ENCODE results near the gene CNIH1. TPM values are rescaled to one million over a fixed set of nuclear protein-coding genes. Genes with fewer than 3 reads are reported as not detected.

Gene CNIH1
- total and polyA plus RNA-seq, 9 donors: 53.5 to 203 (median 67.0) TPM

DNA sequence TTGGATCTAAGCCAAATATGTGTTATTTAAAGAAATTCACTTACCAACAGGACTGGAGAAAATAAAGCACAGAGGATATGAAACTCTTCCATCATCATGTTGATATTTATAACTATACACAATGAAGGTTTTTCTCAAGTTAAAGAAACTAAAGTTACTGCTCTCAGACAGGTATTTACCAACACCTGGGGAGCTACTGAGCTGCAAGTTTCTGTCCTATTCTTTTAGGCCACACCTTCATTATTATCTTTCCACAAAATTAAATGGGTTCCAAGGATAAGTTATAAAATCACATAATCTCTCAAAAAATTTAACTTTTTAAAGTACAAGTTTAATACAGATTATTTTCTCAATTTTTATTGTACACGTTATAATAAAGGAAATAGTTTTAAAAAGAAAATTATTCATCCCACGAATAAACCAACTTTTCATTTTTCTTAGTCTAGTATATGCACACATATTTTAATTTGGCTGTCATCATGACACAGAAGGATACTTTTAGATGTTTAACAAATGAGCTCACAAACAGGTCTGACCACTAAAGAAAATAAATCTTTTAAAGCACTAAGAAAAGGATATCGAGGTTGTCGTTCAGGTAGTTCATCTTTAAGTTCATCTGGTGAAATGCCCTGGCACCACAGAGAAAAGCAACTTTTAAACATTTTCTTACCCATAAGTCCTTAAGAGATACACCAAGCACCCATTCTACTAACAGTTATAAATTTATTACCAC is 39.8 kb upstream of the CNIH1 start:
- Histone ChIP-seq H3K9me3 (no peaks in the 10 kb centered on the region), H3K36me3 (no peaks in the 10 kb centered on the region), H3K4me1 (ENCODE audit: insufficient read depth) (no peaks in the 10 kb centered on the region), H3K27ac (no peak overlapping the region), H3K4me3 (no peak overlapping the region), H3K27me3 (no peaks in the 10 kb centered on the region)
- TF ChIP-seq CTCF (IDR thresholded peaks at IDR 0.05) (no peak), POLR2A (IDR thresholded peaks at IDR 0.05) (no peak), EP300 (IDR thresholded peaks at IDR 0.05) (no peak)
- intact Hi-C loops (cut with DNase I): no loop called here
- 89 to 93% (median 89%) methylated on average over 4 of the region's 4 CpGs for WGBS, 3 donors
- DNase-seq: no peak

- Histone ChIP-seq H3K36me3 (no peaks in the 10 kb centered on the region), H3K27me3 (no peaks in the 10 kb centered on the region), H3K4me1 (ENCODE audit: insufficient read depth) (no peaks in the 10 kb centered on the region), H3K9me3 (no peaks in the 10 kb centered on the region), H3K27ac (no peak overlapping the region), H3K4me3 (no peak overlapping the region)
- intact Hi-C loops (cut with DNase I): no loop called here
- TF ChIP-seq POLR2A (IDR thresholded peaks at IDR 0.05): no peak
- no peak for TF ChIP-seq CTCF (IDR thresholded peaks at IDR 0.05)
- no peak for TF ChIP-seq EP300 (IDR thresholded peaks at IDR 0.05)
- no peak for DNase-seq
- whole genome bisulfite sequencing, 3 donors: 87 to 89% (median 89%) methylated on average over 3 of the region's 3 CpGs
Observed at GRCh38 chr14:54478636-54479215, 37.6 kb upstream of the CNIH1 start.

DNA sequence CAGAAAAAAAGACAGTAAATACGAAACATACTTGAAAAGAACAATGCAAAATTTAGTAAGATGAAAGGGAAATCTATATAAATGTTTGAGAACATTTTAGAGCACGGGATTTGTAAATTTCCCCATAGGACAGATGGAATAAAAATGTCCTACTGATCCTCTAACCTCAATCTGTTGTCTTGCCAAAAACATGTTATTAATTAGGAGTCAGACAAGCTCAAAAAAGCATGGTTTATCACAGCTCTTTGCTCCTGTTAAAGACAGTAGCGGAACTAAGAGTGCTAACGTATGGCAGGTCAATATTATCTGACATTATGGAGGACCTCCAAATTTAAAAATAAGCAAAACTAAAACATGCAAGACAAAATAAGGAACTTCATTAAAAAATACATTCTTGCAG is 34.7 kb upstream of the CNIH1 start:
- Histone ChIP-seq H3K36me3 (no peaks in the 10 kb centered on the region), H3K4me3 (no peak overlapping the region), H3K27me3 (no peaks in the 10 kb centered on the region), H3K27ac (no peak overlapping the region), H3K4me1 (ENCODE audit: insufficient read depth) (peaks cover 9% of the 10 kb centered on the region), H3K9me3 (no peaks in the 10 kb centered on the region)
- TF ChIP-seq EP300 (IDR thresholded peaks at IDR 0.05): no peak
- no peak for TF ChIP-seq POLR2A (IDR thresholded peaks at IDR 0.05)
- no peak for TF ChIP-seq CTCF (IDR thresholded peaks at IDR 0.05)
- whole genome bisulfite sequencing, 3 donors: 70 to 76% (median 73%) methylated on average over 4 of the region's 4 CpGs
- intact Hi-C loops (cut with DNase I): no loop called here
- no peak for DNase-seq

DNA sequence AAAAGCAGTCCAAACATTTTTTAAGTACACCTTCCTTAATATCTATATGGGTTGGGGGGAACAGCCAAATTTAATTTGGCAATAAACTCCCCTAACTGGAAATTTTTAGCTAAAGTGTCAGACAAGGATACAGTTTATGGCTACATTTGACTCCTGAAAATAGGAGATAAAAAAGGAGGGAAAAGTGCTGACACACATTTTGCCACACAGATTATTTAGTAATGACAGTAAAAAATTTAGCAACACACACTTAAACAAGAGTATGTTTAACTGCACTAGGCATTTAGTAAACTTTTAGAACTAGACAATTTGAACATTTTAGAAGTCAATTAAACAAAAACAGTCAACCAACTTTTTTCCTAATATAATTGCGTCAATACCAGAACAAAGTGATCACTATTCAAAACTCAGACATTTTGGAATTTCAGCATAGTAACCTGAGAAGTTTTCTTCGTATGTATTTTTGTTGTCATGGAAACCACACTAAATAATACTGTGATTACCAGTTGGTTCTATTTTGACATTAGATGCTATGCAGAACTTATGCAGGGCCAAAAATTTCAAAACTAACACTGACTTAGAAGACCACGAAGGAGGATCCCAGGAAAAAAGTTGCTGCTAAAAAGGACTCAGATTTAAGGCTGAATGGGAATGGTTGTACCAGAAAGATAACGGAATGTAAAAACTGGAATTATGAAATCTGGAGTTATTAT is 34.2 kb upstream of the CNIH1 start:
- H3K9me3 ChIP-seq: no peaks in the 10 kb centered on the region
- no peak overlapping the region for H3K27ac ChIP-seq
- 56 to 63% (median 61%) methylated on average over 4 of the region's 4 CpGs for WGBS, 3 donors
- H3K27me3 ChIP-seq: no peaks in the 10 kb centered on the region
- H3K36me3 ChIP-seq: no peaks in the 10 kb centered on the region
- DNase-seq: no peak
- H3K4me1 ChIP-seq (ENCODE audit: insufficient read depth): peaks cover 10% of the 10 kb centered on the region
- TF ChIP-seq CTCF (IDR thresholded peaks at IDR 0.05) (no peak), EP300 (IDR thresholded peaks at IDR 0.05) (no peak), POLR2A (IDR thresholded peaks at IDR 0.05) (no peak)
- intact Hi-C loops (cut with DNase I): no loop called here
- H3K4me3 ChIP-seq: no peak overlapping the region

Measured in ovary (tissue), 9 donors.